NCI-H128 (cell line): ENCODE results near the gene KCNQ5.
"Not testable (repeated sequence)": the region's sequence is repeated elsewhere in the genome, so short reads cannot be mapped to it uniquely, and the experiment has no call there.

Experiments
- DNase-seq: peaks from one replicate; lab custom pipeline; 2025; ENCODE audit not compliant: unreplicated experiment; lab: John Stamatoyannopoulos, UW

The KCNQ5 gene

GRCh38 chr6:72947534-72947933 lies 325.7 kb downstream of the KCNQ5 start:
- no peak for DNase-seq

DNA sequence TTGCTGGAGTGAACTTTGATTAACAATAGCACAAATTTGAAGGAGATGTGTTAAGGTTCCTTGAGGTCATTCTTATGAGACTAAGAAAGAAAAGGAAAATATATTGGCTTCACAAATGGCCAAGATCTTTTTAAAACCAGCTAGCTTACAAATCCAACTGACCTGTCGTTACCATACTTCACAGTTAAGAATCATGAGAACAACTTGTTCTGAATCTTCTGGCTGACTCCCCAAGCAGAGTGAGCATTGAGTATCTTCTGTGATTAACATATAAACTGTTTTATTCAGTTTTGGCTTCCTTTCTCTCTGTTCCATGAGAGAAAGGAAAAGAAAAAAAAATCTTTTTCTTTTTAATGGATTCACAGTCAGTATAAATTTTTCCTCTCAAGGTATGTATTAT lies 326.3 kb downstream of the KCNQ5 start:
- no peak for DNase-seq

- no peak for DNase-seq
These were observed 328.4 kb downstream of the KCNQ5 start for GRCh38 chr6:72950114-72950860.

GRCh38 chr6:72952808-72953630 lies 331.2 kb downstream of the KCNQ5 start:
- DNase-seq: no peak

DNA sequence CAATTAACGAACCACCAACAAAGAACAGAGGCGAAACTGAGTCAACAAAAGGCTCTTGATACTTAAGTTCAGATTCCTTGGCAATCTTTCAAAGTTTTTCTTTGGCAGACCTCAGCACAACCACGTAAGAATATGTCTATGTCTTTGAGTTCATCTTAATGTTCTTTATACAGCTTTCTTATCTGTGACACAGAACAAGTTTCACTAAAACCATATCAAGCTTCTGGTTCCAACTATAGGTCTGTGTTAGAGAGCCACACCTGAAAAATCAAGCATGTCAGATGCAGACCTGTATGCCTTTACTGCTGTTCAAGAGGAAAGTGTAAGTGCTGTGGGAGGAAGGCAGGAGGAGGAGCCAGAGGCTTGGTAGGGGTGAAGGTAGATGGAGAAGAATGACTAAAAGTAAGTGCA lies 332.1 kb downstream of the KCNQ5 start:
- no peak for DNase-seq

DNA sequence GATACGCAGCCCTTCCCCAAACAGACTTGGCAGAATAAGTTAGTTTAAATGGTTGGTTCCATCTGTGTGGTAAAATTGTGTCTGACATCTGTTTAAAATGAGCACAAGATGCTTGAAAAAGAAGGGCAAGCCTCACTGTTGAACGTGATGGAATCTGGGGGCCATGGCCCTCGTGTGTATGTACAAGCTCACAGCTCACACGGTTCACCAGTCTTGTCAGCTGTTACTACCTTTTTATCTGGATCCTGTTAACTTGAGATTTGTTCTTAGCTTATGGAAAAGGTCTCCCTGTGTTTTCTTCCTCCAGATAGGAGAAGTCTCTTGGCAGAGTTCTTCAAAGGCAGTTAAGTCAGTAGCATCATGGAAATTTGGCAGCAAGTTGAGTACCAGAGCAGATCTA lies 332.9 kb downstream of the KCNQ5 start:
- DNase-seq: no peak

GRCh38 chr6:72955666-72956065 lies 333.8 kb downstream of the KCNQ5 start:
- no peak for DNase-seq

- DNase-seq: no peak
These were observed 334.4 kb downstream of the KCNQ5 start for GRCh38 chr6:72956272-72956671.

DNA sequence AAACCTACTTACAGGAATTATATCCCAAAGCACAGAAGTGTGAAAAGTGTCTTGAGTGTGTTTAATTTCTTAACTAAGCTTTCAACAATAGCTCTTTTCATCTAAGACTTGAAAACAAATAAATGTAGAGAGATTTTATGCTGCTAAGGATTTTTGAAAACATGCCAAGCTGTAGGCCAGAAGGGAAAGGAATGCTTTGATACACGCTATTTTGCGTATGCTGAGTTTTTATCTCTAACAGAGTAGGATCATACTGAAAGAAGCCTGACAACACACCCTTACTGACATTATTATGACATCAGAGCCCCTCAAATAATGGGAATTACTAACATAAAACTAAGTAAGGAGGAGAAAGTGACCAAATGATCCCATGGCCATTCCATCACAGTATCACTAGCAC lies 338.0 kb downstream of the KCNQ5 start:
- no peak for DNase-seq

DNA sequence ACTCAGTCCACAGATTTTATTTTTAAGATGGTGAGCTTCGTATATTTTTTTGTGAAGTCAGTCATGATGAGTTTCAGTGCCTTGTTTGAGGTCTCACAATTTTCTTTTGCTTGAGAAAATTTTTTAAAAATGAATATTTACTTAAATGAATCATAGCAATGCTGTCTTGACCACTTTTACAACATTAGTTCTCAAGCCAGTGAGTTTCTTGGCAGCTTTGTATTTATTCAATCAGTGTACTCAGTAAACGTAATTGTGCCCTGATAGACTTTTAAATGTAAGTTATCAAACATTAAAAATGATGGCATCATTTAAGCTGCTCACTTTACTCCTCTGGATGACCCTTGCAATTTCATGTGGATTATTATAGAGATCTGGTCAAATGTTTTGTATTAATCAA lies 342.1 kb downstream of the KCNQ5 start:
- DNase-seq: no peak

- DNase-seq: no peak
These were observed 344.9 kb downstream of the KCNQ5 start for GRCh38 chr6:72966628-72967280.

- no peak for DNase-seq
These were observed 345.5 kb downstream of the KCNQ5 start for GRCh38 chr6:72967329-72967728.

DNA sequence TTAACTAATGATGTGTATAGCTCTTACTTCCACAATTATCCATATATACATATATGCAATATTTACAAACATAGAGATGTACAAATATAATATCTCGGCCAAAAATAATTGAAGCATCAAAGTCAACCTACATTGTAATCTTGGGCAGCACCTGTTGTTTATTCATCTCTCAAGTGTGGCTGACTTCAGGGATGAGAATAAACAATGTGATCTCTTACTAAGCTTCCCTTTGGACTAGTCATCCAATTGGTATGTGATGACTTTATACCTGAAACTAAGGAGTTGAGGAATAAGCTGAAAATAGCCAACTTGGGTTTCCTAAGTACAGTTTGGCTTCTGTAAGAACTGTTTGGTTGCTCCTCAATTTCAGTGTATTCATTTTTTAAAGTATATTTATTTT lies 346.8 kb downstream of the KCNQ5 start:
- no peak for DNase-seq

DNA sequence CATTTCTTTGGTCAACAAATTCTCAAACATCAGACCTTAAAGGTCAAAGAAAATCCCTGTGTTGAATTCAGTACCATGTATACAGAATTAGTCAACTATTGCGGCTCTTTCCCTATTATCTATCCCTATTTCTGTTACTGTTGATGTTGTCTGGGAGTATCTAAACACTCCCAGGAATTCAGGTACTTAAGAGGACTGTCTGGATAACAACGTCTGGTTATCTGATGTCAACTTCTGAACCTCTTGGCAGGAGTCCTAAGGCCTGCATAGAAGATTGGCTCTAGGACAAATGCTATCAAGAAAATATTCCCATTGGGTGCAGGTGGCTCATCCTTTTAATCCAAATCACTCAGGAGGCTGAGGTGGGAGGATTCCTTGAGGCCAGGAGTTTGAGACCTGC lies 347.8 kb downstream of the KCNQ5 start:
- DNase-seq: no peak

DNA sequence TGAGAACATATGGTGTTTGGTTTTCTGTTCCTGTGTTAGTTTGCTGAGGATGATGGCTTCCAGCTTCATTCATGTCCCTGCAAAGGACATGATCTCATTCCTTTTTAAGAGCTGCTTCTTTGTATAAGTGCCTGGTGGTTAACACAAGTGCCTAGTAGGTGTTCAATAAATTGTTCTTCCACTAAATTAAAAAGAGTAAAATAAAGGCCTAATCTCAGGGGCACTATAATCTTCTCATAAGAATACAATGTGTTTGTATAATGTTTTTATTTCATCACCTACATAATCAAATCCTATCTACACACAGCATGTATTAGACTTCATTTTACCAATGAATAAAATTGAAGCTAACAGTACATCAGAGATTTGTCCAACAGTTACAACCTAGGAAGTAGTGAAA lies 350.7 kb downstream of the KCNQ5 start:
- DNase-seq: no peak

GRCh38 chr6:72974276-72974675 lies 352.4 kb downstream of the KCNQ5 start:
- no peak for DNase-seq

DNA sequence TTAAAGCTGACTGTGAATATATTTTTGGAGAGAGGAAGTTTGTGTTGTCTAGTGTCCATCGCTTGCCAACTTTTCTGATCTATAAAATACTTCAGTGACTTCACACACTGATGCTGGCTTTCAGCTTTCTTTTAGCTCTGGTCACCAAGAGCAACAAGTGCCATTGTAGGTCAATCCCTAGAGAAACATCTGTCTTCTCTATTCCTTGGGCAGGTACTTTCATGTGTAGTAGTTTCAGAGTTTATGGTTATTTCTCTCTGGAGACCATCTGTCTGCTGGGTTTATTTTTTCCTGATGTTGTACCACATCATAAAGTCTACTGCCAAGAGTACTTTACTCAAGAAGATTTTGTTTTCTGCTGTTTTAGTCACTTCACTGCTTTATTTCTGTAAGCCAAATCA lies 353.5 kb downstream of the KCNQ5 start:
- no peak for DNase-seq

DNA sequence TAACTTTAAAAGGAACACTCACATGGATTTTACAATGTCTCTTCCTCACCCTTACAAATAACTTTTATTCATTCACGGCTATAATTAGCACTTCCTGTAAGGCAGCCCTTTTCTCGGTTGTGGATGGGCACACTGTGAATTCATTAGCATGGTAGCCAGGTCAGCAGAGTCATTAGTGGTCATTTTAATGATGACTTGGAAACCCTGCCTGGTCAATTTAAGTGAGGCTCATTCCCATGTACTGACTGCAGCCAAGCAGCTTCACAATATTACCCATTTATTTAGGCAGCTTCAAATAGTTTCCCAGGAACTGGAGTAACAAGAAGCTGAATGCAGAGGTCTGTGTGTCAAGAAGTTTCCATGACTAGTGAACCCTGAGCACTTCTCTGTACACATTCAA lies 354.6 kb downstream of the KCNQ5 start:
- DNase-seq: no peak

DNA sequence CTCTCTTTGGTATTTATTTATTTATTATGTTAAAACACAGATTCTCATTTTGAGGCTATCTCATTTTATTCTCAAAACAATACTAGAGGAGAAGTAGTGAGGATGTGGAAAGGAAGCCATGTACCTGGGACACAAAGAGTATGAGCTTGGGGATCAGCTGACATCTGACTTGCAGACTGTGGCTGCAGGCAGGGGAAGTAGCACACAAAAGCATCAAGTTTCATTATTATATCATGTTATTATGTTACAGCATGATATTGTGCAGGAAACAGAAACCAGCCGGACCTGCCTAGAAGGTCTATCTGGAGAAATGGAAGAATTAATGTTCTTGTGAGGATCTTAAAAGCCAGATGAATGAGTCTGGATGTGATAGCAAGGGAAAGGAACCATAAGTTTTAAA lies 355.2 kb downstream of the KCNQ5 start:
- no peak for DNase-seq

GRCh38 chr6:72978808-72979207 lies 356.9 kb downstream of the KCNQ5 start:
- DNase-seq: not testable (repeated sequence)

GRCh38 chr6:72984189-72984831 lies 362.4 kb downstream of the KCNQ5 start:
- DNase-seq: not testable (repeated sequence)
